Measurements from ENCODE around the gene PCYT1A.

Gene PCYT1A

GRCh38 chr3:196298521-196298920 lies 11.0 kb upstream of the PCYT1A start:
- TF ChIP-seq CTCF (IDR thresholded peaks at IDR 0.05): no peak
- no peak overlapping the region for H3K4me3 Mint-ChIP-seq

GRCh38 chr3:196292286-196292923 lies 4.9 kb upstream of the PCYT1A start:
- Mint-ChIP-seq H3K27ac (peak overlapping the region; percentile 57), H3K9me3 (no peaks in the 10 kb centered on the region), H3K4me1 (peaks cover 15% of the 10 kb centered on the region), H3K27me3 (ENCODE audit: low read depth, poor library complexity) (no peaks in the 10 kb centered on the region), H3K36me3 (ENCODE audit: low read depth) (peaks cover 15% of the 10 kb centered on the region), H3K4me3 (no peak overlapping the region)
- no peak for DNase-seq
- no peak for TF ChIP-seq CTCF (IDR thresholded peaks at IDR 0.05)

More at GRCh38 chr3:196298521-196298920, 11.0 kb upstream of the PCYT1A start:
- H3K27me3 Mint-ChIP-seq (ENCODE audit: low read depth, poor library complexity): peaks cover 4% of the 10 kb centered on the region
- peak overlapping the region; percentile 61 for H3K27ac Mint-ChIP-seq
- DNase-seq: no peak
- no peaks in the 10 kb centered on the region for H3K9me3 Mint-ChIP-seq
- H3K36me3 Mint-ChIP-seq (ENCODE audit: low read depth): peaks cover 48% of the 10 kb centered on the region
- H3K4me1 Mint-ChIP-seq: no peaks in the 10 kb centered on the region

- Mint-ChIP-seq H3K36me3 (ENCODE audit: low read depth) (peaks cover 8% of the 10 kb centered on the region), H3K4me3 (peak overlapping the region; percentile 97), H3K27me3 (ENCODE audit: low read depth, poor library complexity) (no peaks in the 10 kb centered on the region), H3K9me3 (no peaks in the 10 kb centered on the region), H3K27ac (no peak overlapping the region), H3K4me1 (peaks cover 43% of the 10 kb centered on the region)
- DNase-seq: no peak
- TF ChIP-seq CTCF (IDR thresholded peaks at IDR 0.05): no peak
Measured at GRCh38 chr3:196288141-196288460, 575 bp upstream of the PCYT1A start.

- peak overlapping the region; percentile 97 for H3K4me3 Mint-ChIP-seq
- H3K27me3 Mint-ChIP-seq (ENCODE audit: low read depth, poor library complexity): no peaks in the 10 kb centered on the region
- H3K9me3 Mint-ChIP-seq: no peaks in the 10 kb centered on the region
- TF ChIP-seq CTCF (IDR thresholded peaks at IDR 0.05): no peak
- H3K36me3 Mint-ChIP-seq (ENCODE audit: low read depth): peaks cover 8% of the 10 kb centered on the region
- H3K27ac Mint-ChIP-seq: peak overlapping the region; percentile 99
- peaks cover 43% of the 10 kb centered on the region for H3K4me1 Mint-ChIP-seq
- DNase-seq: no peak
Measured at GRCh38 chr3:196287090-196287439, 461 bp downstream of the PCYT1A start.

- no peak for TF ChIP-seq CTCF (IDR thresholded peaks at IDR 0.05)
- Mint-ChIP-seq H3K27ac (no peak overlapping the region), H3K36me3 (ENCODE audit: low read depth) (peaks cover 9% of the 10 kb centered on the region), H3K4me1 (peaks cover 45% of the 10 kb centered on the region), H3K4me3 (no peak overlapping the region), H3K9me3 (no peaks in the 10 kb centered on the region), H3K27me3 (ENCODE audit: low read depth, poor library complexity) (no peaks in the 10 kb centered on the region)
- no peak for DNase-seq
Measured at GRCh38 chr3:196284396-196284795, 3.1 kb downstream of the PCYT1A start.

GRCh38 chr3:196281962-196282361 lies 5.6 kb downstream of the PCYT1A start:
- no peak for TF ChIP-seq CTCF (IDR thresholded peaks at IDR 0.05)
- no peak overlapping the region for H3K4me3 Mint-ChIP-seq
- H3K4me1 Mint-ChIP-seq: peaks cover 29% of the 10 kb centered on the region
- H3K27ac Mint-ChIP-seq: no peak overlapping the region
- DNase-seq: no peak
- peaks cover 17% of the 10 kb centered on the region for H3K36me3 Mint-ChIP-seq (ENCODE audit: low read depth)
- peaks cover 4% of the 10 kb centered on the region for H3K27me3 Mint-ChIP-seq (ENCODE audit: low read depth, poor library complexity)
- no peaks in the 10 kb centered on the region for H3K9me3 Mint-ChIP-seq

Measured in nephron progenitor cell (in vitro differentiated cells).